HuH-7.5 (cell line): Measurements from ENCODE around the gene VAV1.

Source experiments
- DNase-seq: peaks from one replicate; pipeline ENCODE4 v3.0.0; 2011; ENCODE audit warnings: low spot score

Gene VAV1

GRCh38 chr19:6772028-6772865, at the start of gene VAV1:
TSS of gene VAV1 (plus strand) at chr19:6772708. CDS start at chr19:6772808, 100 bp downstream.
- DNase-seq: no peak

- peak; percentile 80 for DNase-seq
Measured at GRCh38 chr19:6723108-6723618, 49.3 kb upstream of the VAV1 start.

DNA sequence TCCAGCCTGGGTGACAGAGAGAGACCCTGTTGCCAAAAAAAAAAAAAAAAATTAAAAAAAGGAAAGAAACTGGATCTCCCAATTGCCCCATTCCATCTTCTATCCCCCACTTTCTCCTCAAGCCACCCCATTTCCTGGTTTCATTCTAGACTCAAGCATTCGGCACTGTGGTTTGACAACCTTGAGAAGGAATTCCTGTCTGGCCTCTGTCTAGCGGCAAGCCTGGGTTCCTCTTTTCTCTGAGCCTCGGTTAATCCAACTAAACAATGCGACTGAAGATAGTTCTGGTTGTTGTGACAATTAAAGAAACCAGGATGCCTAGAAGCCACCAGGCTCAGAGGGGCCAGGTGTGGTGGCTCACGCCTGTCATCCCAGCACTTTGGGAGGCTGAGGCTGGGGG, 48.8 kb upstream of the VAV1 start:
- no peak for DNase-seq

DNA sequence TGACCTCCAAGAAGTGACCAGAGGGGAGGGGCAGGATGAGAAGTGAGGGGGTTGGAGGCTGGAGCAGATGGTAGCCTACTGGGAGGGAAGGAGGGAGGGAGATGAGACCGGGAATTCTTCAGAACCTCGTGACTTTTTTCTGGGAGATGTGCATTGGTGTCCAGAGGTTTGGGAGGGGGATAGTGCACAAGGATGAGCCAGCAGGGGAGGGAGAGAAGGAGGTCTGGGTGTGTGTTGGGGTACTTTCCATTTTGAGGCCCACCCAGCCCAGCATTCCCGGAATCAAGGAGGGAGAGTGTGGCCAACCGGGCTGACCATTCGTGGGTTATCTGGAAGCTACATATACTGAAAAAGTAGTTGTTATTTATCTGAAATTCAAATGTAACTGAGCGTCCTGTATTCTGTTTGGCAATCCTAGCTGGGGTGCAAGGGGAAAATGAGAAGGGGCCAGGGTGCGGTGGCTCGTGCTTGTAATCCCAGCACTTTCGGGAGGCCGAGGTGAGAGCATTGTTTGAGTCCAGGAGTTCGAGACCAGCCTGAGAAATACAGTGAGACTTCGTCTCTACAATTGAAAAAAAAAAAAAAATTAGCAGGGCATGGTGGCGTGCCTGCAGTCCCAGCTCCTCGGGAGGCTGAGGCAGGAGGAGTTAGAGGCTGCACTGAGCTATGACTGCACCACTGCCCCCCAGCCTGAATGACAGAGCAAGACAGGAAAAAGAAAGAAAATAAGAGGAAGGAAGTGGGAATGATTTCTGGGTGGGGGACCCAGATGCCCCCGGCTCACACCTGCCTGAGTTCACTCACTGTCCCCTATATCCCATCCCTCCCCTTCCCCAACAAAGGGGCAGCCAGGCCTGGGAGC, 47.6 kb upstream of the VAV1 start:
- no peak for DNase-seq

DNA sequence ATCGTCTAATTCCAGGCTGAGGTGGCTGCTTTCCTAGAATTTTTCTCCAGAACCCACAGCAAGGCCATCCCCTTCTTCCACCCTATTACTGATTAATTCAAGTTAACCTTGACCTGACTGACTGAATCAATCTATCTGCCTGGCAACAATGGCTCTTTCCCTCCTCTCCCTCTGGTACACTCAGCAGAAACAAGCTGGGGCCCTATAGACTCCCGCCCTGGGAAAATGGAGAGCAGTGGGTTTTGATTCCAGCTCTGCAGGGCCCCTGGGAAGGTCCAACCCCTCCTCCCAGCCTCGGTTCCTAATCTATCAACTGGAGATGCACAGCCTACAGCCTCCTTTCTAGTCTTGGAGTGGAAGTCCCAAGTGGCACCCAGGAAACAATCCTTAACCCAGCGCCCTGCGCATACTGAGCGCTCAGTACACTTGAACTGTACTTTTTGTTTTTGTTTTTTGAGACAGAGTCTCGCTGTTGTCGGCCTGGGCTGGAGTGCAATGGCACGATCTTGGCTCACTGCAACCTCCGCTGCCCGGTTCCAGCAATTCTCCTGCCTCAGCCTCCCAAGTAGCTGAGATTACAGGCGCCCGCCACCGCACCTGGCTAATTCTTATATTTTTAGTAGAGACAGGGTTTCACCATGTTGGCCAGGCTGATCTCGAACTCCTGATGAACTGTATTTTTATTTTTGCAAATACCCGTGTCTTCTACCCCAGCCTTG, 46.8 kb upstream of the VAV1 start:
- peak; percentile 53 for DNase-seq

GRCh38 chr19:6728346-6728745, 44.2 kb upstream of the VAV1 start:
- no peak for DNase-seq

DNA sequence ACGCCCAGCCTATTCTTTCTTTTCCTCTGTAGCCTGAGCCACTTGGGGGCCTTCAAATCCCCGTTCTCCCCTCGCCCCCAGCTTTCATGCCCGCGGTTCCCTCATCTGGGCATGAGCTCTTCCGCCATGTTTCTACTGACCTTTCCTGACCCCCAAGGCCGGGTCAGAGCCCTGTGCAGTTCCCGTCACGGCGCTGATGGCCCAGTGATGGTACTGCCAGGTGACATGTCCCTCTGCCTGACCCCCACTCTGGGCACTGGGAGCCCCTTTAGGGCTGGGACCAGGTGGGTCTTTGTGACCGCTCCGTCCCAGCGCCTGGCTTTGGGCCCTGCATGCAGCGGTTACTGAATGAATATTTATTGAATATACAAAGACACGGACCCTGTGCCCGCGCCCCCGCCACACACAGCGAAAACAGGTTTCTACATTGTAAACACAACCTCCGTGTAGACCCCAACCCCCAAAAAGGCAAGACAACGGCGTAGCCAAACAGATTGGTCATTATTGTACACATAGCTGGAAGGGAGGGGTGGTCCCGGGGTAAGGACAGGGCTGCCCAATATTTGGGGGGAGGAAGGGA, 42.8 kb upstream of the VAV1 start:
- DNase-seq: no peak

GRCh38 chr19:6730153-6730804, 42.2 kb upstream of the VAV1 start:
- peak; percentile 74 for DNase-seq

DNA sequence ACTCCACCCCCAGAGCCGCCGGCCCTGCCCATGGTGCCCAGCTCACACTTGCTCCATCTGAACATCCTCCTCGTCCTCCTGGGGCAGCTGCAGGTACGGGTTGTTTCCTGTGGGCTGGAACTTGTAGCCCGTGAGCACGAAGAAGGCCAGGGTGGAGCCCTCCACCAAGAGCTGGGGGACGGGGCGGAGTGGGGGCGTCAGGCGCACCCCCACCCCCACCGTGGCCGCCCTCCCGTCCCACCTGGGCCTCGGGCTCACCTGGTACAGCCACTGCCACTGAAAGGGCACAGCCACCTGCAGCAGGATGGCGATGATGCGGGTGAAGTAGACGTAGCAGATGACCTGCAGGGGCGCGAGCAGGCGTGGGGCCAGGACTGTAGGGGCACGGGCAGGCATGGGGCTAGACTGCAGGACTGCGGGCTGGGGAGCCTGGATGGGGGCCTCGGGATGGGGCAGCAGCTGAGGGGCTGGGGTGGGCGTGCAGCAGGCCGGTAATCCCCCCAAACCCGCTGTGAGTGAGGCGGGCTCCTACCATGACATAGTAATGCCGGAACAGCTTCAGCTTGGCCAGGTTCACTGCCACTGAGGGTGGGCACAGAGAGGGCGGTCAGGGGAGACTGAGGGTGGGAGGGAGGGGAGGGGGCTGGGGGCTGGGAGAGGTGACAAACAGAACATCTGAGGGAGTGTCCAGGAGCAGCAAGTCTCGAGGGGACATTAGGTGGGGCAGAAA, 41.4 kb upstream of the VAV1 start:
- no peak for DNase-seq

DNA sequence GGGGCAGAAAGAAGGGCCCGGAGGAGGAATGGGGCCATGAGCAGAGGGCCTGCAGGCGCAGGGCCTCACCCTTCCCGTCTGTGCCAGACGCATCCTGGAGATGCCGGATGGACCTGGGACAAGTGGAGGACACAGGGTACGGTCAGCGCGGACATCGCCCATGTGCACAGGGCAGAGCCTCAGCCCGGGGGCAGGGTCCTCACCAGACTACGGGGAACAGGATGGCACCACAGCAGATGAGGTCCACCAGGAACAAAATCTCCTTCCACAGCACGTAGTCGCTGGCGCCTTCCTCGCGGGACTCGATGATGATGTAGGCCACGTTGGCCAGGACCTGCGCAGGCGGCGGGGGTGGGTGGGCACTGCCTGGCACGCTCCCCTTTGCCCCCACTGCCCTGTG, 40.7 kb upstream of the VAV1 start:
- DNase-seq: no peak

DNA sequence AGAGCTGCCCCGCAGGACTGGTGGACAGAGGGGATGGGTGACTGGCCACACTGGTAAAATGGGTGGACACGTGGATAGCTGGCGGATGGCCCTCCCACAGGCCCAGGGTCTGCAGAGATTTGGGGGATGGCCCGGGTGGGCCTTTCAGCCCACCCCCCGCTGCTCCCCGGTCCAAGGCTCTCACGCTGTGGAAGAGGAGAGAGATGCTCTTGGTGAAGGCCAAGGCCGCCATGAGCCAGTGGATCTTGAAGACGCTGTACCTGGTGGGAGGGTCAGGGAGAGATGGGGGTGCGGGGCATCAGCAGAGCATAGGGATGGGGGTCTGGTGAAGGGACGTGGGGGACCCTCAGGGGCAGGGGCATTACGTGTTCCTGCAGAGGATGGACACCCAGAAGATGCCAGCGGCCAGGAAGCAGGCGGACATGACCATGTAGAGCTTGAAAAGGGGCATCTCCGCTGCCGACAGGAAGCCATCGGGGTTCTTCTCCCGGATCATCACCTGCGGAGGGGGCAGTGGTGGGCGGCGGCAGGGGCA, 39.6 kb upstream of the VAV1 start:
- DNase-seq: no peak

GRCh38 chr19:6733338-6734095, 39.0 kb upstream of the VAV1 start:
- DNase-seq: no peak

DNA sequence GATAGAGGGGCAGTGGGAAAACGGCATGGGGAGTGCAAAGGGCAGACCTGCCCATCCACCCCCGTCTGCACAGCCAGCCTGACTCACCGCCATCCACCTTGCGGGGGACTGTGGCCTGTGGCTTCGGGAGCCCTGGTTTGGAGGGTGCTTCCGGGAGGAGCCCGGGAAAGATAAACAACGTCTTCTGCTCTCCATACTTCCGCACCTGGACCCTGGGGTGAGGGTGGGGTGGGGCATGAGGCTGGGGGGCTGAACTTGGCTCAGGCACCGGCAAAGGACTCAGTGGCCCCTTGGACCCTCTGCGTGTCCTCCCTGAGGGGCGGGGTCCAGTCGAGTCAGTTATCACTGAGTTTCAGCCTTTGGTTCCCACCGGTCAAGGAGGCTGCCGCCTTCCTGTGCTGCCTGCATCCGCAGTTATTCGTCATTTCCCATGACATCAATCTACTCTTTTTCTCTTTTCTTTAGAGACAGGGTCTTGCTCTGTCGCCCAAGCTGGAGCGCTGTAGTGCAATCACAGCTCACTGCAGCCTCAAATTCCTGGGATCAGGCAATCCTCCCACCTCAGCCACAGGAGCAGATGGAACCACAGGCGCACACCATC, 38.3 kb upstream of the VAV1 start:
- DNase-seq: no peak

DNA sequence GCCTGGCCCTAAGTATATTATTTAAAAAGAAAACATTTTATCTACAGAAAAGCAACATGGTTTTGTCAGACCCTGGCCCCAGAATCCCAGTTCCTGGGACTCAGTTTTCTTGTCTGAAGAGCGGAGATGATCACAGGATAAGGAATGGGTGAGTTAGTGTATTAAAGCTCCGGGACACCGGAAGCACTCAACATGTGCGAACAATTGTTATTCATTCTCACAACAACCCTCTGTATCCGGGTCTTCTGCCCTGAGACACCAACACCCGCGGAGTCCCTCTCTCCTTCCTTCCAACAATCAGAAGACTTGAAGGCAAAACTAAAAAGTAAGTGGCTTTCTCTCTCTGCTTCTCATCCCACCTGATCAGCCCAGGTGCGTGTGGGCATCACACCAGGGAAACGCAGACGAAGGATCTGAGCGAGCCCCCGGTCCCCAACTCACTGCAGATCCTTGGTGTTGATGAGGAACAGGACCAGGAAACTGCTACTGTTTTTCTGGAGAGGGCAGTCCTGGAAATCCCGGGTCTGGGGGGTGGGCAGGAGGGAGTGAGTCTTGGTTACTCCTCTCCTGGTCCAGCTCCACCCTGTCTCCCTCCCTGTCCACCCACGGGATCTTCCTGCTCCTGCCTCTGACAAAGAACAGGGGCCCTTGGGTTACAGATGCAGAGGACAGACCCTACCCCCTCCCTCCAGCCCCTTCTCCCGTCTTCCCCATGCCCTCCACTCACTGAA, 37.2 kb upstream of the VAV1 start:
- DNase-seq: no peak

DNA sequence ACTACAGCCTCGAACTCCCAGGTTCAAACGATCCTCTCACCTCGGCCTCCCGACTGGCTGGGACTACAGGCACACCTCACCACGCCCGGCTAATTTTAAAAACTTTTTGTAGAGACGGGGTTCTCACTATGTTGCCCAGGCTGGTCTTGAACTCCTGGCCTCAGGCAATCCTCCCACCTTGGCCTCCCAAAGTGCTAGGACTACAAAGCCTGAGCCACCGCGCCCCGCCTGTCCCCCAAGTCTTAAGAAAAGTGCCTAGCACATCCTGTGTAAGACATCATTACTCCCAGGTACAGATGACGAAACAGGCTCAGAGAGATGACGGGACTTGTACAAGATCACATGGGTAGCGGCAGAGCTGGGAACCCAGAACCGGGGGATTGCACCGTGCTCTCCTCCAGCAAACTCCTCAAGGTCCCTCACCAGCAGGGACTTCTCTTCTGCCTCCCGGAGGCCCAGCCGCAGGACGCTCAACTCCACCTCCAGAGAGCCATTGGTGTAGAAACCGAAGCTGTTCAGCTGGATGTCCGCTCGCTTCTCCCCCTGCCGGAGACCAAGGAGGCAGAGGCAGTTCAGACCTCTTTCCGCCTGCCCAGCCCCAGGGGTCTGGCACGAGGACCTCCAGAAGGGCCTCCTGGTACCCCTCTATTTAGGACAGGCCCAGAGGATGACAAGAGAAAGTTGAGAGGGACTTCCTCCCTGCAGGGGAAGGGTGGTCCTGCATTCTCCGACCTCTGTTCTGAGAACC, 36.2 kb upstream of the VAV1 start:
- DNase-seq: peak; percentile 91

DNA sequence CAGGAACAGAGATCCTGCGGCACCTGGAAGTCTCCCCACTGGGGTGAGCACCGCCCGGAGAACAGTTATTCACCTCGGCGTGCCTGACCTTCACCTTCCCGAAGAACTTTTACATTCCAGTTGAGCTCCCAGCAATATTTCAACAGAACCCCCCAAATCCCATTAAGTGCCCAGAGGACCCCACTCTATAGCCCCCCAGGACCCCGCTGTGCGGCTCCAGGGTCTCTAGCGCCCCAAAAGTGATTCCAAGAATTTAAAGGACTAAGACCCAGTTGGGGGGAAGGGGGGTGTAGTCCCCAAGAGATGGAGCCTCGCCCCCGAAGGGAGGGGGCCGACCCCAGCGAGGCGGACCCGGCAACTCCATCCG, 35.6 kb upstream of the VAV1 start:
- DNase-seq: no peak

DNA sequence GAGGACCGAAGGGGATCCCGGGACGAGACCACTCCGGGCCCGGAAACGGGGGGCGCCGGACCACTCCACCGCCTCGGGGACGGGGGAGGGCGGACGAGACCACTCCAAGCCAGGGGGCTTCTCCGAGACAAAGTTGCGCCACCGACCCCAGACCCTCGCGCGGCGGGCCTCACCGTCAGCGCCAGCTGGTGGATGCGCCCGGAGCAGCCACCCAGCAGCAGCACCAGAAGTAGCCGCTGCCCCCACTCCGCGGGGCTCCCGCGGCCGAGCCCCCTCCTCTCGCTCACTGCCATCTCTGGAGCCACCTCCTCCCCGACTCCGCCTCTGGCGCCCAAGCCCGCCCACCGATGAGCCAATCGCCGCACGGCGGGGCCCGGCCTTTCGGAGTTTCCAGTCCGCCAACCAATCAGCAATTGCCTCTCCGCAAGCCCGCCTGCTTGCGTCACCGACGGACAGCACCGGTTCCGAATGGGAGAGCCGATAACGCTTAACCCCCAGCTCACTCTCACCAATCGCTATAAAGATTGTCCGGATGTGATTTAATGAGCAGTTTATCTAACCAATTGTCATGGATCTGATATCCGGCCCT, 35.1 kb upstream of the VAV1 start, which contains the start of gene GPR108:
Gene GPR108, minus strand, starts transcription at position 297 of the 589 bp plus-strand sequence. Its CDS starts 4 bp downstream, at position 293.
- DNase-seq: peak; percentile 99
